GM10248 (cell line): ENCODE data around the gene SIAH2.

Experiments
- CTCF ChIA-PET: fragments of 300-600 bp; sonication (Branson Sonifier 250); formaldehyde crosslinking; extraction: SDS; loops from one replicate; lab custom pipeline; 2021; ENCODE audit warnings: antibody characterized with exemption; lab: Yijun Ruan, JAX
- POLR2A ChIA-PET: fragments of 350-650 bp; sonication (Branson Sonifier 250); formaldehyde crosslinking; extraction: SDS; loops from one replicate; lab custom pipeline; 2020; ENCODE audit warnings: antibody characterized with exemption; lab: Yijun Ruan, JAX
- DNase-seq: peaks from one replicate; pipeline ENCODE4 v3.0.0; 2012; ENCODE audit errors: extremely low spot score
- TF ChIP-seq, protein P1 (sequence below): IDR thresholded peaks from 2 replicates; pipeline ENCODE4 v1.5.1; 2012; ENCODE audit warnings: mild to moderate bottlenecking, low read depth; ENCODE audit errors: extremely low read depth, missing control alignments, control extremely low read depth

Gene SIAH2

DNA sequence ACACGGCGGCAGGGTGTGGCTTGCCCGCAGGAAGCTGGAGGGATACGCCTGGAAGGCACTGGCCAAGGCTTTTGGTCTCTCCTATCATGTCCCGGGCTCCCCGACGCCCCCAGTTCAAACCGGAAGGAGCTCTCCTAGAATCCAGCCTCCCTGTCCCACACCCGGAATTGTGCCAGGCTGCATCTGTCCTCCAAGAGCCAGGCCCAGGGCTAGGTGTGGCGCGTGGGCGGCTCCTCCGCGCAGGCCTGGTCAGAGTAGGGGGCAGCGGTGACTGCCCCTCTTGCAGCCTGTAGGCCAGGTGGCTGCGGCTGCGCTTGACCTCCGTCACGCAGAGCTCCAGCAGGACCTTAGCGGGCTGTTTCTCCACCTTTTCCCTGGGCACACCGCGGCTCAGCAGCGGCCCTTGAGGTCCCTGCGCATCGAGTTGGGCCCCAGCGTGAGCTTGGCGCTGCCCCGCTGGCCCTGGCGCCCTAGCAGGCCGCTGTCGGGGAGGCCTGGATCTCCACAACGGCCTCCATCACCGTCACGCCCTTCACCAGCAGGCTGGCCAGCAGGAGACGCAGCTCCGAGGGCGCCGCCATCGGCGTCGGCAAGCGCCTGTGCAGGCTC is 15.9 kb upstream of the SIAH2 start:
- POLR2A ChIA-PET: interaction anchor here (1.6 kb wide), 1 partner anchor 15 kb away, joined by 5 read pairs; the partner anchor contains the start of gene SIAH2
- DNase-seq: no peak
- CTCF ChIA-PET: interaction anchor here (1.0 to 1.8 kb wide), 3 partner anchors 9 to 57 kb away, joined by 3 to 11 read pairs (median 5); no protein-coding TSS in a partner anchor
- TF ChIP-seq, protein P1, sequence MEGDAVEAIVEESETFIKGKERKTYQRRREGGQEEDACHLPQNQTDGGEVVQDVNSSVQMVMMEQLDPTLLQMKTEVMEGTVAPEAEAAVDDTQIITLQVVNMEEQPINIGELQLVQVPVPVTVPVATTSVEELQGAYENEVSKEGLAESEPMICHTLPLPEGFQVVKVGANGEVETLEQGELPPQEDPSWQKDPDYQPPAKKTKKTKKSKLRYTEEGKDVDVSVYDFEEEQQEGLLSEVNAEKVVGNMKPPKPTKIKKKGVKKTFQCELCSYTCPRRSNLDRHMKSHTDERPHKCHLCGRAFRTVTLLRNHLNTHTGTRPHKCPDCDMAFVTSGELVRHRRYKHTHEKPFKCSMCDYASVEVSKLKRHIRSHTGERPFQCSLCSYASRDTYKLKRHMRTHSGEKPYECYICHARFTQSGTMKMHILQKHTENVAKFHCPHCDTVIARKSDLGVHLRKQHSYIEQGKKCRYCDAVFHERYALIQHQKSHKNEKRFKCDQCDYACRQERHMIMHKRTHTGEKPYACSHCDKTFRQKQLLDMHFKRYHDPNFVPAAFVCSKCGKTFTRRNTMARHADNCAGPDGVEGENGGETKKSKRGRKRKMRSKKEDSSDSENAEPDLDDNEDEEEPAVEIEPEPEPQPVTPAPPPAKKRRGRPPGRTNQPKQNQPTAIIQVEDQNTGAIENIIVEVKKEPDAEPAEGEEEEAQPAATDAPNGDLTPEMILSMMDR: no peak

DNA sequence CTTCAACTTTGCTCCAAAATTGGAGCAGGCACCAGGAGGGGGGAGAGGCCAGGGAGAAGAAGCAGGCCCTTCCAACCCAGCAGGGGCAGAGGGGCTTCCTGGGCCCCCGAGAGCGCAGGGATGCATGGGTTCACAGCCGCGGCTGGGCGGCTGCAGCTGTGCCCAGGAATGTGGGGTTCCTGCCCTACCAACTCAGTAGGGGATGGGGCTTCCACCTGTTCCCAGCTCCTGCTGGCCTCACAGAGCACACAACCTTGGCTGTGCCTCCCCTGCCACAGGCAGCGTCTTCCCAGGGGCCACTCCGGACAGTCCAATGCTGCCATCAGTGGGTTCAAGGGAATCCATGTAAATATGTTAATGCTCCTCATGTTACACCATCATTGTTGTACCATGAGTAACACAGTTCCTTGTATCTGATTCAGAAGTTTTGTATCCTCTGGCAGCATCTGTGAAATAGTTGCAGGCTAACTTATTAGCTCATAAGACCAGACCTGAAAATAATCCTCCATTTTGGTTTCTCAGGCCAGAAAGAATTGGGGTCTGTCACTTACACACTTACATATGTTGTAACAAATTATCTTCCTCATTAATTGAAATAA is 12.1 kb upstream of the SIAH2 start:
- CTCF ChIA-PET: interaction anchor here (1.3 to 3.8 kb wide), 4 partner anchors 8 to 12 kb away, joined by 3 to 28 read pairs (median 8); partner anchors contain the start of gene SIAH2

DNA sequence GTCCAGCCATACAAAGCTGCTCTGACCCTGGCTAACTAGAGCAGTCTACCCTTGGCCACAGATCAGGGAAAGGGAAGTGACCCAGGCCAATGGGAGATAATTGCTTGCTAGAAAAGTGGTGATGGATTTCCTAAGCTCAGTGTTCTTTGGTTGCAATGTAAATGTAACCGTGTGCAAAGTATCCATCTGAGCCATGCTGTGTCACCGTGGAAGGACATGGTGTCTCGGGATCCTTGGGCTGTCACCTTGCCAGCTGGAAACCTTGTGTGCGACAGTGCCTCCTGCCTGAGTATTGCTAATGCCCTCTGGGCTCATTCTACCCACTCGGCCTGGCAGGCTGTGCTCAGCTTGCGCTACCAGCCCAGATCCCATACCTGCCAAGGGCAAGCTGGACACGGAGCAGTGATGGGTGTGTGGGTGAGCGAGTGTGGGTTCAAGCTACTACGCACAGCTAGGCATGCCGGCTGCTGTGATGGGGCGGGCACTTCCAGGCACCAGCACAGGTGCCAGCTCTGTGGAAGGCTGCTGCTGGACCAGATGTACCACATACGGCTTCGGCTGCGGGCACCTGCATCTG is 10.7 kb upstream of the SIAH2 start:
- ChIA-PET POLR2A (interaction anchor here (1.5 kb wide), 1 partner anchor 10 kb away, joined by 4 read pairs; no protein-coding TSS in a partner anchor), CTCF (interaction anchor here (1.5 kb wide), 1 partner anchor 10 kb away, joined by 3 read pairs; the partner anchor contains the start of gene SIAH2)
- no peak for DNase-seq
- TF ChIP-seq, protein P1: no peak

More for the DNA sequence above, 12.1 kb upstream of the SIAH2 start:
- DNase-seq: no peak
- TF ChIP-seq, protein P1: no peak
- POLR2A ChIA-PET: interaction anchor here (0.8 to 1.5 kb wide), 2 partner anchors 11 to 12 kb away, joined by 4 to 5 read pairs; partner anchors contain the start of gene SIAH2

DNA sequence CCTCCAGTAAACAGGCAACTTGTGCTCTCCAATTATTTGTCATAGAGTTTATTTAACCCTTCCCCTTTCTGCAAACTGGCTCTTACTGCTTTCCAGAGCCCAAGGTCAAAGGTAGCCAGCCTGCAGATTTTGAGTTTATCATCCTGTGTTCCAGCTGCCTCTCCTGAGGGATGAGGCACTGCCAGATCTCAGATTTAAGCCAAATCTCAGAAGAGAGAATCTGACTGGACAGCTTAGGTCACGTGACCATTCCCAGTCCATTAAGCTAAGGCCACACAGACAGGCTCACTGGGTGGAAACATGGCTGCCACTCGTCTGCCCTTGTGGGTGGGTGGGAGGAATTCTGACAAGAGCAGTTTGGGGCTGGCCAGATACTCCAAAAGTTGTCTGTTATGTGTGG is 8.6 kb upstream of the SIAH2 start:
- DNase-seq: no peak
- ChIA-PET POLR2A (no interaction called here), CTCF (interaction anchor here (1.2 to 2.8 kb wide), 4 partner anchors 9 to 31 kb away, joined by 3 to 8 read pairs (median 4); no protein-coding TSS in a partner anchor)
- TF ChIP-seq, protein P1: no peak

DNA sequence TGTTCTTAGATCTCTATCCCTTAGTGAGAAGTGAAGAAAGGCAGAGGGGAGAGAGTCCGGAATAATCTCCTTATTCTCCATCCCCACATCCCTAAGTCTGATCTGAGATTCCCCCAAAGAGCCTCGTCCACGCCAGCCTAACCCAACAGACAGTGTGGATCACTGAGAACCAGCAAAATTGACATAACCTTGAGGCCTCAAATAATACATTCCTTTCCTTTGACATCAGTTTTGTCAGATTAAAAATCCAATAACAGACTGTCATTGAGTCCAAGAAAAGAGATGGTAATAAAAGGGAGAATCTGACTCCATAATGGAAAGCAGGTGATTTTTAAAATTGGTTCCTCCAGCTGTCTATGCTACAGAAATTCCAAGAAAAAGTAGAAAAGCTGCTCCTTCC is 7.7 kb upstream of the SIAH2 start:
- no peak for DNase-seq
- TF ChIP-seq, protein P1: no peak
- POLR2A ChIA-PET: no interaction called here
- CTCF ChIA-PET: interaction anchor here (1.6 to 2.8 kb wide), 2 partner anchors 10 to 17 kb away, joined by 4 to 8 read pairs; no protein-coding TSS in a partner anchor

DNA sequence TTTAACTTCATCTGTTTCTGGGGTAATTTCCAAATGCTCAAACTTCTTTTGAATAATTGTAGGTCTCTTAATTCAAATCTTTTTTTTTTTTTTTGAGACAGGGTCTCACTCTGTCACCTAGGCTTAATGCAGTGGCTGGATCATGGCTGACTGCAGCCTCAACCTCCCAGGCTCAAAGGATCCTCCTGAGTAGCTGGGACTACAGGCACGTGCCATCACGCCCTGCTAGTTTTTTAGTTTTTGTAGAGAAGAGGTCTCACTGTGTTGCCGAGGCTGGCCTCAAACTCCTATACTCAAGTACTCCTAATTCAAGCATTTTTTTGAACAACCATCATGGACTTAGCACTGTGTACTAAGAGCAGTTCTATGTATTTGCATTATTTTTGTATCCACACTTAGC is 3.8 kb upstream of the SIAH2 start:
- TF ChIP-seq, protein P1: no peak
- POLR2A ChIA-PET: interaction anchor here (0.7 kb wide), 2 partner anchors 32 to 110 kb away, joined by 3 read pairs; no protein-coding TSS in a partner anchor
- no peak for DNase-seq
- CTCF ChIA-PET: interaction anchor here (1.2 to 9.8 kb wide), 5 partner anchors 9 to 65 kb away, joined by 3 to 89 read pairs (median 12); no protein-coding TSS in a partner anchor
